ENCODE data around the gene ARL8A. TPM values are rescaled to one million over a fixed set of nuclear protein-coding genes. Genes with fewer than 3 reads are reported as not detected.

Gene ARL8A
- total and polyA plus RNA-seq, 2 of the 4 experiments (the other 2 are of a cell fraction), result 18.1 to 30.7 TPM

GRCh38 chr1:202129453-202130296, 14.9 kb downstream of the ARL8A start:
- peak overlapping the region; percentile 46 for H2AFZ ChIP-seq (replicated peaks; ENCODE audit: low read length, poor library complexity)
- no peak overlapping the region for H4K5ac ChIP-seq (ENCODE audit: low read depth, low read length)
- DNase-seq, result no peak
- peaks cover 13% of the 10 kb centered on the region for H4K20me1 ChIP-seq (ENCODE audit: insufficient read depth, low read length)
- H3K4ac ChIP-seq (ENCODE audit: low read depth, low read length), result no peak overlapping the region
- no peak overlapping the region for H3K4me2 ChIP-seq (ENCODE audit: low read depth, low read length)
- H3K27ac ChIP-seq (ENCODE audit: insufficient read depth, low read length), result no peak overlapping the region
- no peak; the same call in 1 of the 2 replicates for ATAC-seq (ENCODE audit: low read depth)
- WGBS, 2 experiments (ENCODE audit: extremely low coverage in 2 of 2, insufficient read length in 1 of 2), result 51% methylated on average over 3 of the region's 8 CpGs; no CpG with 5 or more reads in 1 of the 2 experiments
- no peak overlapping the region for H2BK20ac ChIP-seq (ENCODE audit: low read depth, low read length)
- ChIA-PET POLR2A (ENCODE audit: unreplicated experiment) (no interaction called here), CTCF (interaction anchor here (0.6 to 0.9 kb wide), 2 partner anchors 130 to 1543 kb away, joined by 3 read pairs; no protein-coding TSS in a partner anchor)
- H2AK9ac ChIP-seq (replicated peaks; ENCODE audit: low read depth, low read length, poor library complexity), result peak overlapping the region; percentile 55
- H4K8ac ChIP-seq (ENCODE audit: low read depth in 2 of 2, low read length in 2 of 2), result no peak overlapping the region
- 0 out of 2 replicates have a peak, but pooled peaks cover 1% of the 10 kb centered on the region for H3K4me1 ChIP-seq (ENCODE audit: control insufficient read depth, insufficient read depth, low read length)
- H2AK5ac ChIP-seq (ENCODE audit: low read depth, low read length), result no peak overlapping the region
- intact Hi-C loops (cut with micrococcal nuclease), result no loop called here
- TF ChIP-seq POLR2A (IDR thresholded peaks at IDR 0.05; ENCODE audit: low read depth, low read length) (no peak), CHD1 (IDR thresholded peaks at IDR 0.05; ENCODE audit: low read depth, low read length) (no peak), RFX5 (IDR thresholded peaks at IDR 0.05; ENCODE audit: low read depth, low read length) (no peak), SMC3 (IDR thresholded peaks at IDR 0.05; ENCODE audit: low read depth, low read length) (no peak), MXI1 (IDR thresholded peaks at IDR 0.05; ENCODE audit: borderline replicate concordance, low read depth, low read length) (no peak), BHLHE40 (IDR thresholded peaks at IDR 0.05; ENCODE audit: low read depth, low read length) (no peak), CEBPB (IDR thresholded peaks at IDR 0.05; ENCODE audit: low read depth, low read length) (no peak), CTCF (conservative IDR thresholded peaks at IDR 0.05; ENCODE audit: low read depth, low read length) (no peak), MAZ (IDR thresholded peaks at IDR 0.05; ENCODE audit: borderline replicate concordance, low read depth, low read length) (no peak), USF2 (IDR thresholded peaks at IDR 0.05; ENCODE audit: low read depth, low read length) (no peak)
- TF ChIP-seq, protein P1, sequence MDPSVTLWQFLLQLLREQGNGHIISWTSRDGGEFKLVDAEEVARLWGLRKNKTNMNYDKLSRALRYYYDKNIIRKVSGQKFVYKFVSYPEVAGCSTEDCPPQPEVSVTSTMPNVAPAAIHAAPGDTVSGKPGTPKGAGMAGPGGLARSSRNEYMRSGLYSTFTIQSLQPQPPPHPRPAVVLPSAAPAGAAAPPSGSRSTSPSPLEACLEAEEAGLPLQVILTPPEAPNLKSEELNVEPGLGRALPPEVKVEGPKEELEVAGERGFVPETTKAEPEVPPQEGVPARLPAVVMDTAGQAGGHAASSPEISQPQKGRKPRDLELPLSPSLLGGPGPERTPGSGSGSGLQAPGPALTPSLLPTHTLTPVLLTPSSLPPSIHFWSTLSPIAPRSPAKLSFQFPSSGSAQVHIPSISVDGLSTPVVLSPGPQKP (IDR thresholded peaks at IDR 0.05; ENCODE audit: borderline replicate concordance, low read depth, low read length), result no peak
- peaks cover 1 to 3% of the 10 kb centered on the region in 2 experiments; a peak in 2 of 4 replicates for H3K79me1 ChIP-seq (ENCODE audit: low read depth in 1 of 2, low read length in 2 of 2)
- no peaks in the 10 kb centered on the region for H3K9me1 ChIP-seq (ENCODE audit: insufficient read depth, low read length)
- no peak overlapping the region for H2BK15ac ChIP-seq (ENCODE audit: low read depth, low read length)
- H3K23ac ChIP-seq (ENCODE audit: low read depth, low read length), result no peak overlapping the region
- peaks cover 8% of the 10 kb centered on the region for H3K27me3 ChIP-seq (ENCODE audit: control insufficient read depth, insufficient read depth, low read length)
- no peak overlapping the region for H2BK120ac ChIP-seq (ENCODE audit: low read depth, low read length)
- H3K4me3 ChIP-seq (ENCODE audit: insufficient read depth, low read depth, low read length), result no peak overlapping the region
- H3K9me3 ChIP-seq (ENCODE audit: control insufficient read depth, insufficient read depth, low read length), result no peaks in the 10 kb centered on the region
- H2BK5ac ChIP-seq (ENCODE audit: low read depth, low read length, poor library complexity, severe bottlenecking), result no peak overlapping the region
- H3K36me3 ChIP-seq (ENCODE audit: control insufficient read depth, insufficient read depth, low read length), result peaks cover 20% of the 10 kb centered on the region
- in situ Hi-C loops (cut with MboI; ENCODE audit: low sequenced_read_pairs), result loop anchor here (10.0 to 25.0 kb wide), 2 partner anchors 235 to 592 kb away; partner anchors contain the start of gene NAV1
- H3K9ac ChIP-seq (ENCODE audit: low read depth, low read length), result no peak overlapping the region
- H3K18ac ChIP-seq (ENCODE audit: low read depth, low read length), result no peak overlapping the region
- dilution Hi-C loops (cut with HindIII; ENCODE audit: low sequenced_read_pairs, unreplicated experiment), result no loop called here
- no peak overlapping the region for H3K56ac ChIP-seq (ENCODE audit: extremely low read depth, insufficient read depth, low read length)
- no peak overlapping the region for H3K14ac ChIP-seq (replicated peaks; ENCODE audit: low read depth, low read length)
- BruUV-seq (replicated peaks), result no TSS peak
- no peak overlapping the region for H4K91ac ChIP-seq (ENCODE audit: insufficient read depth, low read depth, low read length)

All from IMR-90 (cell line).